Caco-2 (cell line): ENCODE measurements around the gene NAGA. TPM values are rescaled to one million over a fixed set of nuclear protein-coding genes. Genes with fewer than 3 reads are reported as not detected.
"Not testable (repeated sequence)": the region's sequence is repeated elsewhere in the genome, so short reads cannot be mapped to it uniquely, and the experiment has no call there.

Source experiments
- BruUV-seq: library from RNA; stranded (reverse); fragments of 400-500 nt; replicated peaks from 2 replicates; lab custom pipeline; 2021; lab: Mats Ljungman, UMichigan
- CTCF ChIA-PET: fragments of 300-600 bp; sonication (Branson Sonifier 250); formaldehyde crosslinking; loops from one replicate; lab custom pipeline; 2022; ENCODE audit warnings: antibody characterized with exemption; lab: Charles Lee
- POLR2A ChIA-PET: fragments of 300-600 bp; sonication (Branson Sonifier 250); formaldehyde crosslinking; loops from one replicate; lab custom pipeline; 2022; ENCODE audit warnings: antibody characterized with exemption; lab: Charles Lee
- DNase-seq, 2 experiments: peaks; one replicate each; pipeline versions ENCODE4 v3.0.0 to v3.0.0-alpha.2; 2020 to 2022
- H3K27me3 ChIP-seq: replicated peaks from 2 replicates; pipeline ENCODE4 v1.6.0; 2011; ENCODE audit warnings: low read length; ENCODE audit not compliant: control insufficient read depth, insufficient read depth
- H3K36me3 ChIP-seq: 2 replicates; pipeline ENCODE4 v1.5.1; 2011; ENCODE audit warnings: low read length; ENCODE audit not compliant: control insufficient read depth, insufficient read depth
- H3K4me1 ChIP-seq: fragments of 250-450 bp; sonication (Bioruptor Pico); 2 replicates; pipeline ENCODE4 v1.5.1; 2020; ENCODE audit warnings: mild to moderate bottlenecking
- H3K4me3 ChIP-seq: 2 replicates; pipeline ENCODE4 v1.5.1; 2011; ENCODE audit warnings: low read depth, mild to moderate bottlenecking, control low read depth, low read length
- H3K9me3 ChIP-seq: fragments of 250-450 bp; sonication (Bioruptor Pico); 2 replicates; pipeline ENCODE4 v1.5.1; 2020; ENCODE audit warnings: mild to moderate bottlenecking, moderate library complexity
- H3K27ac Mint-ChIP-seq: one replicate; pipeline ENCODE4 v1.8.0; 2022; ENCODE audit warnings: mixed read lengths; ENCODE audit not compliant: unreplicated experiment
- H3K27me3 Mint-ChIP-seq: one replicate; pipeline ENCODE4 v1.8.0; 2022; ENCODE audit warnings: mixed read lengths; ENCODE audit not compliant: insufficient read depth, unreplicated experiment
- H3K36me3 Mint-ChIP-seq: one replicate; pipeline ENCODE4 v1.8.0; 2022; ENCODE audit warnings: mild to moderate bottlenecking, mixed read lengths; ENCODE audit not compliant: insufficient read depth, unreplicated experiment
- H3K4me1 Mint-ChIP-seq: one replicate; pipeline ENCODE4 v1.8.0; 2022; ENCODE audit warnings: low read depth, mixed read lengths; ENCODE audit not compliant: unreplicated experiment
- H3K4me3 Mint-ChIP-seq: one replicate; pipeline ENCODE4 v1.8.0; 2022; ENCODE audit warnings: mild to moderate bottlenecking, moderate library complexity, mixed read lengths; ENCODE audit not compliant: unreplicated experiment
- H3K9me3 Mint-ChIP-seq: one replicate; pipeline ENCODE4 v1.8.0; 2022; ENCODE audit warnings: mixed read lengths; ENCODE audit not compliant: unreplicated experiment
- CTCF ChIP-seq, 2 experiments: fragments of 200-600 bp in 1 of 2; IDR thresholded peaks; 1 replicate in 1 of 2; 2 replicates in 1 of 2; pipeline versions ENCODE4 v1.5.1 to v1.8.0; 2011 to 2022; ENCODE audit warnings: antibody characterized with exemption in 1 of 2, control low read depth in 1 of 2, inconsistent platforms in 1 of 2, low read depth in 1 of 2, low read length in 1 of 2, mild to moderate bottlenecking in 1 of 2, moderate library complexity in 1 of 2; ENCODE audit not compliant: insufficient read depth in 1 of 2, severe bottlenecking in 1 of 2, unreplicated experiment in 1 of 2
- intact Hi-C: fragments of 100-400 bp; cut with micrococcal nuclease; formaldehyde crosslinking; loops from one replicate; pipeline ENCODE4 v1.10.0; 2022; ENCODE audit not compliant: unreplicated experiment
- total RNA-seq: library from RNA; stranded (reverse); gene quantifications from 2 replicates; pipeline ENCODE4 v1.2.3, GENCODE V29; 2022

The NAGA gene
- total RNA-seq, 1 experiment from 2014 or later, result 28.3 TPM

GRCh38 chr22:42114721-42115120, 44.1 kb upstream of the NAGA start:
- BruUV-seq, result no TSS peak
- intact Hi-C loops, result loop anchor here (1.0 to 10.0 kb wide), 2 partner anchors 23 to 60 kb away; no protein-coding TSS in a partner anchor
- Histone ChIP-seq H3K9me3 (peaks cover 16% of the 10 kb centered on the region), H3K4me1 (no peaks in the 10 kb centered on the region), H3K36me3 (no peaks in the 10 kb centered on the region), H3K4me3 (no peak overlapping the region), H3K27me3 (no peaks in the 10 kb centered on the region)
- DNase-seq, result peak in 1 of 2 experiments; percentile 47
- Mint-ChIP-seq H3K27ac (no peak overlapping the region), H3K36me3 (peaks cover 5% of the 10 kb centered on the region), H3K9me3 (no peaks in the 10 kb centered on the region), H3K27me3 (no peaks in the 10 kb centered on the region), H3K4me1 (no peaks in the 10 kb centered on the region), H3K4me3 (no peak overlapping the region)
- CTCF ChIA-PET, result interaction anchor here (0.7 kb wide), 1 partner anchor 174 kb away, joined by 3 read pairs; no protein-coding TSS in a partner anchor
- peak; percentile 34 to 35 for TF ChIP-seq CTCF (IDR thresholded peaks at IDR 0.05; ENCODE audit: insufficient read depth in 1 of 2, low read depth in 1 of 2, low read length in 1 of 2, severe bottlenecking in 1 of 2, unreplicated experiment in 1 of 2)
- POLR2A ChIA-PET, result no interaction called here

- not testable (repeated sequence) for H3K4me3 ChIP-seq, H3K36me3 ChIP-seq, H3K27ac Mint-ChIP-seq, H3K27me3 ChIP-seq, H3K4me3 Mint-ChIP-seq, H3K4me1 Mint-ChIP-seq, BruUV-seq, H3K27me3 Mint-ChIP-seq, H3K36me3 Mint-ChIP-seq, H3K9me3 Mint-ChIP-seq, H3K4me1 ChIP-seq
- peak; percentile 10 to 42 for TF ChIP-seq CTCF (IDR thresholded peaks at IDR 0.05; ENCODE audit: insufficient read depth in 1 of 2, low read depth in 1 of 2, low read length in 1 of 2, severe bottlenecking in 1 of 2, unreplicated experiment in 1 of 2)
- ChIA-PET POLR2A (interaction anchor here (0.6 kb wide), 1 partner anchor 22 kb away, joined by 4 read pairs; the partner anchor contains the start of gene NDUFA6), CTCF (interaction anchor here (0.6 to 2.0 kb wide), 7 partner anchors 22 to 329 kb away, joined by 3 to 46 read pairs (median 3); partner anchors contain the start of genes CENPM and NDUFA6)
- intact Hi-C loops, result loop anchor here (1.0 to 10.0 kb wide), 2 partner anchors 58 to 146 kb away; no protein-coding TSS in a partner anchor
- peaks cover 16% of the 10 kb centered on the region for H3K9me3 ChIP-seq
- DNase-seq, result peak in 1 of 2 experiments; percentile 32
These were observed 42.2 kb upstream of the NAGA start for GRCh38 chr22:42112793-42113192.

- no peak overlapping the region for H3K4me3 ChIP-seq
- no peaks in the 10 kb centered on the region for H3K27me3 ChIP-seq
- no peaks in the 10 kb centered on the region for H3K27me3 Mint-ChIP-seq
- BruUV-seq, result no TSS peak
- H3K9me3 ChIP-seq, result peaks cover 16% of the 10 kb centered on the region
- H3K4me1 Mint-ChIP-seq, result peaks cover 7% of the 10 kb centered on the region
- H3K27ac Mint-ChIP-seq, result no peak overlapping the region
- no peak overlapping the region for H3K4me3 Mint-ChIP-seq
- POLR2A ChIA-PET, result no interaction called here
- intact Hi-C loops, result loop anchor here (10.0 kb wide), 1 partner anchor 57 kb away; no protein-coding TSS in a partner anchor
- CTCF ChIA-PET, result interaction anchor here (0.6 to 2.0 kb wide), 3 partner anchors 21 to 162 kb away, joined by 3 to 46 read pairs (median 6); partner anchors contain the start of gene NDUFA6
- no peaks in the 10 kb centered on the region for H3K4me1 ChIP-seq
- no peak for DNase-seq
- peaks cover 5% of the 10 kb centered on the region for H3K36me3 Mint-ChIP-seq
- no peaks in the 10 kb centered on the region for H3K36me3 ChIP-seq
- TF ChIP-seq CTCF (IDR thresholded peaks at IDR 0.05; ENCODE audit: insufficient read depth in 1 of 2, low read depth in 1 of 2, low read length in 1 of 2, severe bottlenecking in 1 of 2, unreplicated experiment in 1 of 2), result no peak
- peaks cover 9% of the 10 kb centered on the region for H3K9me3 Mint-ChIP-seq
These were observed 41.2 kb upstream of the NAGA start for GRCh38 chr22:42111798-42112197.
